Lower leg skin (tissue), 4 donors: ENCODE measurements around the gene B4GALT2. TPM values are rescaled to one million over a fixed set of nuclear protein-coding genes. Genes with fewer than 3 reads are reported as not detected.

Experiments
- DNase-seq, 2 donors: peaks; one replicate each; pipeline ENCODE4 v3.0.0-alpha.2; 2019; ENCODE audit warnings: low spot score in 2 of 2
- H3K4me3 ChIP-seq: fragments of 200-600 bp; sonication (generic); 2 replicates; pipeline ENCODE4 v1.5.1; 2017; ENCODE audit warnings: mild to moderate bottlenecking, low read depth; ENCODE audit not compliant: poor library complexity, severe bottlenecking
- POLR2A ChIP-seq, 2 donors: fragments of 450-650 bp; IDR thresholded peaks; one replicate each; pipeline ENCODE4 v1.6.1; 2016 to 2017; ENCODE audit warnings: antibody characterized with exemption in 2 of 2, mild to moderate bottlenecking in 1 of 2, moderate library complexity in 1 of 2
- WGBS, 2 donors: methylation state at CpG; one replicate each; pipeline ENCODE4 v1.1.5; 2018; 5-methylcytosine and 5-hydroxymethylcytosine counted together
- intact Hi-C: fragments of 100-400 bp; cut with DNase I; formaldehyde crosslinking; loops from one replicate; pipeline ENCODE4 v1.15.0; 2023; ENCODE audit warnings: low total_unique reads
- total RNA-seq, 4 donors: library from RNA; depleted of rRNA; stranded (reverse); fragments of >200 nt; gene quantifications; one replicate each; pipeline ENCODE4 v1.1.0, GENCODE V29; 2016
- TF ChIP-seq, protein P1 (sequence below), 3 donors: fragments of 450-650 bp; IDR thresholded peaks; one replicate each; pipeline ENCODE4 v1.5.1; 2016; ENCODE audit warnings: antibody characterized with exemption in 3 of 3, mild to moderate bottlenecking in 3 of 3, moderate library complexity in 2 of 3

The B4GALT2 gene
- total RNA-seq, 4 donors from 2014 or later, result 21.6 to 50.5 (median 30.3) TPM

DNA sequence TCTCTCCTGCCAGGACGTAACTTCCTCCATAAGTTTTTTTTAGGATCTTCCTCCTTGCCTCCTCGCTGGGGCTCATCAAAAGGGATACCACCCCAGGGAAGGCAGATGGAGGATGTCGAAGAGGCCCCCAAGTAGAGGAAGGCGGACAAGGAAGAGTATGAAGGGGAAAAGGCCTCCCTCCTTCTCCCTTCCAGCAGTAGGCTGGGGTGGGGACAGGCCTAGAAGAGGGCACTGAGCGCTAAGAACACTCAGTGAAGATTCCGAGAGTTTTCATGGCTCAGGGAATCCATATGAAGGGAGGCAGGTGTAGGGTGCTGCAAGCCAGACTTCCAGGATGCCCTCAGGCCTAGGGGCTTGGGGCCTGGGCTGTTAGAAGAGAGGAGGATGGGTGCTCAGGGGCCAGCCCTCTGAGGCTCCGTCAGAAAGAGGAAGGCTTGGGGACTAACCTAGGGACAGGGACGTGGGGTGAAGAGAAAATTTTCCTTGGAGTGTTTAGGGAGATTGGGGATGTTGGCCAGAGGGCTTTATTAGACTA, 54.1 kb downstream of the B4GALT2 start:
- WGBS, 2 donors, result 77 to 84% methylated on average over 8 of the region's 8 CpGs
- DNase-seq, result no peak
- no peak for TF ChIP-seq POLR2A (IDR thresholded peaks at IDR 0.05)
- TF ChIP-seq, protein P1, sequence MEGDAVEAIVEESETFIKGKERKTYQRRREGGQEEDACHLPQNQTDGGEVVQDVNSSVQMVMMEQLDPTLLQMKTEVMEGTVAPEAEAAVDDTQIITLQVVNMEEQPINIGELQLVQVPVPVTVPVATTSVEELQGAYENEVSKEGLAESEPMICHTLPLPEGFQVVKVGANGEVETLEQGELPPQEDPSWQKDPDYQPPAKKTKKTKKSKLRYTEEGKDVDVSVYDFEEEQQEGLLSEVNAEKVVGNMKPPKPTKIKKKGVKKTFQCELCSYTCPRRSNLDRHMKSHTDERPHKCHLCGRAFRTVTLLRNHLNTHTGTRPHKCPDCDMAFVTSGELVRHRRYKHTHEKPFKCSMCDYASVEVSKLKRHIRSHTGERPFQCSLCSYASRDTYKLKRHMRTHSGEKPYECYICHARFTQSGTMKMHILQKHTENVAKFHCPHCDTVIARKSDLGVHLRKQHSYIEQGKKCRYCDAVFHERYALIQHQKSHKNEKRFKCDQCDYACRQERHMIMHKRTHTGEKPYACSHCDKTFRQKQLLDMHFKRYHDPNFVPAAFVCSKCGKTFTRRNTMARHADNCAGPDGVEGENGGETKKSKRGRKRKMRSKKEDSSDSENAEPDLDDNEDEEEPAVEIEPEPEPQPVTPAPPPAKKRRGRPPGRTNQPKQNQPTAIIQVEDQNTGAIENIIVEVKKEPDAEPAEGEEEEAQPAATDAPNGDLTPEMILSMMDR (IDR thresholded peaks at IDR 0.05), result no peak
- no peak overlapping the region for H3K4me3 ChIP-seq
- intact Hi-C loops, result no loop called here

DNA sequence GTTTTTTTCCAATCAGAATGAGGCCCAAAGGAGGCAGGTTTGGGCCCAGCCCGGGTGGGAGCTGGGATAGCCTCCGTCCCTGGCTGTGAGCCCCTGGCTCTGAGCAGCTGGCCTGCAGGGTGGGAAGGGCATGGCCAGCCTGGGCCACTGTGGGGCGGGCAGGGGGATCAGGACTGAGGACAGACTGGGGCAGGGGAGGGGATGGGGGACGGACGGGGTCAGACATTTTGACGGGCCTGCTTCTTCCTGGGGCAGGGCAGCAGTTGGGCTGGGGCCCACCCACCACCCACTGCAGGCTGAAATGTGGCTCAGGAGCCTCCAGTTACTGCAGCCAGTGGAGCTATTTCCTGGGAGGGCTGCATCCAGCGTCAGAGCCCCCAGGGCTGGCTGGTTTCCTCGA, 54.7 kb downstream of the B4GALT2 start:
- intact Hi-C loops, result no loop called here
- WGBS, 2 donors, result 42 to 58% methylated on average over 8 of the region's 8 CpGs
- TF ChIP-seq, protein P1 (IDR thresholded peaks at IDR 0.05), result no peak
- no peak for TF ChIP-seq POLR2A (IDR thresholded peaks at IDR 0.05)
- H3K4me3 ChIP-seq, result no peak overlapping the region
- DNase-seq, result no peak

DNA sequence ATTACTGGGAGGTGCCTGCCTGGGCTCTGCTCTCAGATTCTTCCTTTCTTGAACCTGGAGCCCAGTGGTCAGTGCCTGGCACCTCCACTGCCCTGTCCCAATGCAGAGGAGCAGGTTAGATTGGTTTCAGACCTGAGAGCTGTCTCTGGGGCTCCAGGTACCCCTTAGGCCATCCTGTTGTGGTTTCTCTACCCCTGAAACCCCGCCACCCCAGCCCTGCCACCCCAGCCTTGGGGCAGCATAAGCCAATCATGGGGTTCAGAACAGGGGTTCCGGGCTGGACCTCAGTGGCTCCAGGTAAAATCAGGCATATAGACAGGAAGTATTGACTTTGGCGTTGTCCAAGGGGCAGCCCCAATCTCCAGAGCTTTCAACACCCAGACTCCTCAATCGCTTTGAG, 55.4 kb downstream of the B4GALT2 start:
- intact Hi-C loops, result no loop called here
- H3K4me3 ChIP-seq, result no peak overlapping the region
- 95 to 98% methylated on average over 4 of the region's 4 CpGs for WGBS, 2 donors
- no peak for TF ChIP-seq POLR2A (IDR thresholded peaks at IDR 0.05)
- TF ChIP-seq, protein P1 (IDR thresholded peaks at IDR 0.05), result no peak
- no peak for DNase-seq

DNA sequence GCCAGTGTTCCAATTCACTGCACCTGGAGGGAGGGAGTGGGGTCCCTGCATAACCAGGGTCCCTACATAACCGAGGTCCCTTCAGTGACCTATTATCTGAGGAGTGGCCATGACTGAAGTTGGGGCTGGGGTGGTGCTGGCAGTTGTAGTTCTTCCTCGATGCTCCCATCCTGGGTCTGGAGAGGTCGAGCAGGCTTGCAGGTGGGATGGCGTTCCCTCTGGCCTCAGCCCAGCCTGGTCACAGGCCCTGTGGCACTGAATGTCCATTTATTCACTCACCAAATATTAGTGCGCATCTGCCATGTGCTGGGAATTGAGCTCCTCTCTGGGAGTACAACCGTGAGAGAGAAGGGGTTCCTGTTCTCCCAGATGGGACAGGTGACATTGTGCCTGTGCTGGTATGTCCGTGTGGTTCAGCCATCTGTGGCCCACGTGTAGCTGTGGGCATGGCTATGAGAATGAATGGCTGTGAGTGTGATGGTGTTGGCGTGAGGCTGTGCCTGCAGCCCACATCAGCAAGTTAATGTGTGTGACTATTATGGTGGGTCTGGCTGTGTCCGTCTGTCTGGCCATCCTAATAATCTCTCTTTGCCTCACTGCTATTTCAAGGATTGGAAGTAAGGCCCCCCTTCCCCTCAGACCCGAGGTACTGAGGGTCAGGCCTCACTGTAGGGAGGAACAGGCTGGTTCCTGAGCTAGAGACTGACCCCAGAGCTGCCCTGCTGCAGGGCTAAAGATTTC, 56.1 kb downstream of the B4GALT2 start:
- 70 to 72% methylated on average over 10 to 11 of the region's 11 CpGs for WGBS, 2 donors
- no peak overlapping the region for H3K4me3 ChIP-seq
- no peak for DNase-seq
- intact Hi-C loops, result loop anchor here (5.0 kb wide), 1 partner anchor 273 kb away; no protein-coding TSS in a partner anchor
- TF ChIP-seq, protein P1 (IDR thresholded peaks at IDR 0.05), result no peak
- TF ChIP-seq POLR2A (IDR thresholded peaks at IDR 0.05), result no peak

DNA sequence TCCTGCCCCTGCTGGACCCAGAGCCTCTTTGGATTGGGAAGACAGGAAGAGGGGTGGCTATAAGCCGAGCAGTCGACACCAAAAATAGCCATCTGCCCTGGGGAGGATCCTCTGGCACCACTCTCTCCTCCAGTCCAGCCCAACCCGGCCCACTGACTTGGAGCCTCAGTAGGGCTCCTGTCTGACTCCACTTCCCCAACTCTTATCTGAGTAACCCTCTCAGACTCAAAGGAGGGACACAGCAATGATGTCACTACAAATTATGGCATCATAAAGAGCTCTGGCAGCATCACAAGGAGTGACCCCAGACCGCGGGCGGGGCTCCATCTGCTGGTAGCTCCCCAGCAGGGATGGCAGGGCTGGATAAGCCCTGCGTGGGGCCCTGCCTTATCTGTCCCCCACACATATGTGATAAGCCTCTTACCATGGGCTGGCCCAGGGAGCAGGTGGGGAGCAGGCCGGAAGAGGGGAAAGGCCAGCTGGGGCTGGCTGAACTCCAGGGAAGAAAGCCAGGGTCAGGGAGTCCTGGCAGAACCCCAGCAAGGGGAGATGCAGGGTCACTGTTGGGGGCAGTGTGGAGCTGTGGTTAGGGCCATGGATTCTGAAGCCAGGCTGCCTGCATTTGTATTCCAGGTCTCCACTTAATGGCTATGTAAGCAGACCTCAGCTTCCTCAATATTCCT, 56.9 kb downstream of the B4GALT2 start:
- DNase-seq, result no peak
- H3K4me3 ChIP-seq, result no peak overlapping the region
- WGBS, 2 donors, result 39 to 53% methylated on average over 7 to 8 of the region's 8 CpGs
- TF ChIP-seq, protein P1 (IDR thresholded peaks at IDR 0.05), result no peak
- no peak for TF ChIP-seq POLR2A (IDR thresholded peaks at IDR 0.05)
- intact Hi-C loops, result loop anchor here (5.0 kb wide), 1 partner anchor 274 kb away; no protein-coding TSS in a partner anchor
